Stomach (tissue), 9 donors: ENCODE results near the gene NLRP7. TPM values are rescaled to one million over a fixed set of nuclear protein-coding genes. Genes with fewer than 3 reads are reported as not detected.
"Not testable (repeated sequence)": the region's sequence is repeated elsewhere in the genome, so short reads cannot be mapped to it uniquely, and the experiment has no call there.

Experiments used
- DNase-seq, 2 donors: peaks; one replicate each; pipeline versions ENCODE4 v3.0.0 to v3.0.0-alpha.2; 2013 to 2019
- H3K27ac ChIP-seq, 5 donors: fragments of 200-600 bp in 4 of 5; sonication (generic) in 4 of 5; one replicate each; pipeline ENCODE4 v1.5.1; 2013 to 2019; ENCODE audit warnings: mild to moderate bottlenecking in 1 of 5, moderate library complexity in 1 of 5
- H3K27me3 ChIP-seq, 3 donors: fragments of 200-600 bp; sonication (generic); one replicate each; pipeline ENCODE4 v1.5.1; 2017 to 2019; ENCODE audit warnings: mixed run types in 1 of 3
- H3K36me3 ChIP-seq, 4 donors: fragments of 200-600 bp; sonication (generic); 1 replicate in 3 of 4; 2 replicates in 1 of 4; pipeline ENCODE4 v1.5.1; 2016 to 2019
- H3K4me1 ChIP-seq, 4 donors: fragments of 200-600 bp; sonication (generic); one replicate each; pipeline ENCODE4 v1.5.1; 2016 to 2019
- H3K4me3 ChIP-seq, 4 donors: fragments of 200-600 bp; sonication (generic) in 3 of 4; one replicate each; pipeline ENCODE4 v1.5.1; 2016 to 2019; ENCODE audit warnings: mild to moderate bottlenecking in 1 of 4
- H3K9me3 ChIP-seq, 4 donors: fragments of 200-600 bp; sonication (generic); one replicate each; pipeline ENCODE4 v1.5.1; 2016 to 2019
- EP300 ChIP-seq: sonication (generic); formaldehyde crosslinking; IDR thresholded peaks from one replicate; pipeline ENCODE4 v1.6.1; 2017; ENCODE audit warnings: antibody characterized with exemption
- POLR2A ChIP-seq, 4 donors: fragments of 450-650 bp; IDR thresholded peaks; one replicate each; pipeline ENCODE4 v1.6.1; 2016; ENCODE audit warnings: antibody characterized with exemption in 4 of 4, control low read depth in 2 of 4, mild to moderate bottlenecking in 1 of 4, moderate library complexity in 1 of 4
- POLR2AphosphoS5 ChIP-seq, 3 donors: sonication (generic); formaldehyde crosslinking; IDR thresholded peaks; one replicate each; pipeline ENCODE4 v1.6.1; 2016; ENCODE audit warnings: antibody characterized with exemption in 3 of 3
- WGBS, 5 donors: extraction: QIAGEN DNeasy Blood & Tissue Kit in 3 of 5; methylation state at CpG; one replicate each; pipeline versions ENCODE4 v1.1.5 to v1.1.7; 2013 to 2018; 5-methylcytosine and 5-hydroxymethylcytosine counted together
- intact Hi-C: fragments of 100-400 bp; cut with DNase I; formaldehyde crosslinking; loops from one replicate; pipeline ENCODE4 v1.15.1; 2023; ENCODE audit warnings: low total_unique reads
- polyA plus RNA-seq, 3 donors: library from polyadenylated mRNA; stranded (reverse); fragments of 200-250 nt; gene quantifications; one replicate each; pipeline ENCODE4 v1.2.3, GENCODE V29; 2013
- total RNA-seq, 5 donors: library from RNA; depleted of rRNA; stranded (reverse); fragments of >200 nt; gene quantifications; one replicate each; pipeline versions ENCODE4 v1.1.0 to v1.2.3, GENCODE V29; 2014 to 2016
- TF ChIP-seq, protein P1 (sequence below), 7 experiments: fragments of 450-650 bp in 4 of 7; fragments of 200-600 bp in 3 of 7; sonication (generic) in 3 of 7; IDR thresholded peaks; one replicate each; pipeline ENCODE4 v1.5.1; 2016 to 2019; ENCODE audit warnings: antibody characterized with exemption in 7 of 7, control low read depth in 2 of 7, mild to moderate bottlenecking in 1 of 7
- donor health status: healthy with polysubstance abuse.
- donor health status: Bipolar disorder and iron deficiency.
- donor health status: healthy.

NLRP7 gene
- total and polyA plus RNA-seq, 8 donors: not detected

DNA sequence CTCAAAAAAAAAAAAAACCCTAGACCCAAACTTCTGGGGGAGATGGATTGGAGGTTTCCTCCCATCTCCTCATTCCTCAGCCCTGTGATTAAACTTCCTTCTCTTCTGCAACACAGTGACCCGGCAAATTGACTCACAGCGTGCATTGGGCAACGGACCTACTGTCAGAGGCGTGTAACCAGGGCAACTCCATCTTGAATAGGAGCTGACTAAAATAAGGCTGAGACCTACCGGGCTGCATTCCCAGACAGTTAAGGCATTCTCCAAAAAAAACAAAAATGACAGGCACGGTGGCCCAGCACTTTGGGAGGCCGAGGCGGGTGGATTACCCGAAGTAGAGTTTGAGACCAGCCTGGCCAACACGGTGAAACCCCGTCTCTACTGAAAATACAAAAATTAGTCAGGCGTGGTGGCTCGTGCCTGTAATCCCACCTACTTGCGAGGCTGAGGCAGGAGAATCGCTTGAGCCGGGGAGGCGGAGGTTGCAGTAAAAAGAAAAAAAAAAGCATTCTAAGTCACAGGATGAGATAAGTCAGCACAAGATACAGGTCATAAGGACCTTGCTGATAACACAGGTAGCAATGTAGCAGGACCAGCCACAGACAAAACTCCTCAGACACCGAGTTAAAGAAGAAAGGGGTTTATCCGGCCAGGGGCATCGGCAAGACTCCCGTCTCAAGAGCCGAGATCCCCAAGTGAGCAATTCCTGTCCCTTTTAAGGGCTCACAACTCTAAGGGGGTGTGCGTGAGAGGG is 5.4 kb upstream of the NLRP7 start:
- H3K27ac ChIP-seq: no peak overlapping the region
- TF ChIP-seq EP300 (no peak), POLR2AphosphoS5 (IDR thresholded peaks at IDR 0.05) (no peak), POLR2A (IDR thresholded peaks at IDR 0.05) (no peak)
- TF ChIP-seq, protein P1, sequence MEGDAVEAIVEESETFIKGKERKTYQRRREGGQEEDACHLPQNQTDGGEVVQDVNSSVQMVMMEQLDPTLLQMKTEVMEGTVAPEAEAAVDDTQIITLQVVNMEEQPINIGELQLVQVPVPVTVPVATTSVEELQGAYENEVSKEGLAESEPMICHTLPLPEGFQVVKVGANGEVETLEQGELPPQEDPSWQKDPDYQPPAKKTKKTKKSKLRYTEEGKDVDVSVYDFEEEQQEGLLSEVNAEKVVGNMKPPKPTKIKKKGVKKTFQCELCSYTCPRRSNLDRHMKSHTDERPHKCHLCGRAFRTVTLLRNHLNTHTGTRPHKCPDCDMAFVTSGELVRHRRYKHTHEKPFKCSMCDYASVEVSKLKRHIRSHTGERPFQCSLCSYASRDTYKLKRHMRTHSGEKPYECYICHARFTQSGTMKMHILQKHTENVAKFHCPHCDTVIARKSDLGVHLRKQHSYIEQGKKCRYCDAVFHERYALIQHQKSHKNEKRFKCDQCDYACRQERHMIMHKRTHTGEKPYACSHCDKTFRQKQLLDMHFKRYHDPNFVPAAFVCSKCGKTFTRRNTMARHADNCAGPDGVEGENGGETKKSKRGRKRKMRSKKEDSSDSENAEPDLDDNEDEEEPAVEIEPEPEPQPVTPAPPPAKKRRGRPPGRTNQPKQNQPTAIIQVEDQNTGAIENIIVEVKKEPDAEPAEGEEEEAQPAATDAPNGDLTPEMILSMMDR (IDR thresholded peaks at IDR 0.05): no peak
- H3K9me3 ChIP-seq: no peaks in the 10 kb centered on the region
- no peak overlapping the region for H3K4me3 ChIP-seq
- no peak for DNase-seq
- intact Hi-C loops: no loop called here
- H3K36me3 ChIP-seq: no peaks in the 10 kb centered on the region
- no peaks in the 10 kb centered on the region for H3K4me1 ChIP-seq
- no peaks in the 10 kb centered on the region for H3K27me3 ChIP-seq
- WGBS, 5 donors: 73 to 86% (median 82%) methylated on average over 23 of the region's 23 CpGs

DNA sequence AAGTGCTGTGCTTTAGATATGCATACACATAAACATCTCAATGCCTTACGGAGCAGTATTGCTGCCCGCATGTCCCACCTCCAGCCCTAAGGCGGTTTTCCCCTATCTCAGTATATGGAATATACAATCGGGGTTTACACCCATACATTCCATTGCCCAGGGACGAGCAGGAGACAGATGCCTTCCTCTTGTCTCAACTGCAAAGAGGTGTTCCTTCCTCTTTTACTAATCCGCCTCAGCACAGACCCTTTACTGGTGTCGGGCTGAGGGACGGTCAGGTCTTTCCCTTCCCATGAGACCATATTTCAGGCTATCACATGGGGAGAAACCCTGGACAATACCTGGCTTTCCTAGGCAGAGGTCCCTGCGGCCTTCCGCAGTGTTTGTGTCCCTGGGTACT is 3.2 kb upstream of the NLRP7 start:
- 48 to 62% (median 56%) methylated on average over 6 to 10 of the region's 10 CpGs for WGBS, 5 donors
- H3K9me3 ChIP-seq, DNase-seq, H3K4me3 ChIP-seq, intact Hi-C loops, H3K36me3 ChIP-seq, H3K4me1 ChIP-seq, H3K27me3 ChIP-seq, H3K27ac ChIP-seq: not testable (repeated sequence)

DNA sequence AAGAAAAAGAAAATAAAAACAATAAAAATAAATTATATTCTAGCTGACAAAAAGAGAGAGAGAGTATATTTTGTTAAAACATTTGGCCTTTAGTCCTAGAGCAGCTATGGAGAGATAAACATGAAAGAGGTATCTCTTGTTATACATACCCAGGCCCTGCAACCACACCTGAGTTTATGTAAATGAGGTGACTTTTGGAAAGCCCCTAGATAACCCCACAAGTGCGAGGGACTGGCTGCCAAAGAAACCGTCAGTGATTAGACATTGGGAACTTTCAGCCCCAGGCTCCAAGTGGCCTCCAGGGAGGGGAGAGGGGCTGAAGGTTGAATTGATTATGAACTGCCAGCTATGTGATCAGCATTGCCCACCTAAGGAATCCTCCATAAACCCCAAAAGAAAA is 2.1 kb upstream of the NLRP7 start:
- no peaks in the 10 kb centered on the region for H3K27me3 ChIP-seq
- H3K4me1 ChIP-seq: no peaks in the 10 kb centered on the region
- WGBS, 5 donors: 14 to 59% (median 29%) methylated on average over 2 of the region's 2 CpGs
- H3K36me3 ChIP-seq: no peaks in the 10 kb centered on the region
- no peak overlapping the region for H3K4me3 ChIP-seq
- no peak for DNase-seq
- intact Hi-C loops: no loop called here
- TF ChIP-seq, protein P1 (IDR thresholded peaks at IDR 0.05): no peak
- TF ChIP-seq POLR2AphosphoS5 (IDR thresholded peaks at IDR 0.05) (no peak), POLR2A (IDR thresholded peaks at IDR 0.05) (no peak), EP300 (no peak)
- no peak overlapping the region for H3K27ac ChIP-seq
- no peaks in the 10 kb centered on the region for H3K9me3 ChIP-seq

DNA sequence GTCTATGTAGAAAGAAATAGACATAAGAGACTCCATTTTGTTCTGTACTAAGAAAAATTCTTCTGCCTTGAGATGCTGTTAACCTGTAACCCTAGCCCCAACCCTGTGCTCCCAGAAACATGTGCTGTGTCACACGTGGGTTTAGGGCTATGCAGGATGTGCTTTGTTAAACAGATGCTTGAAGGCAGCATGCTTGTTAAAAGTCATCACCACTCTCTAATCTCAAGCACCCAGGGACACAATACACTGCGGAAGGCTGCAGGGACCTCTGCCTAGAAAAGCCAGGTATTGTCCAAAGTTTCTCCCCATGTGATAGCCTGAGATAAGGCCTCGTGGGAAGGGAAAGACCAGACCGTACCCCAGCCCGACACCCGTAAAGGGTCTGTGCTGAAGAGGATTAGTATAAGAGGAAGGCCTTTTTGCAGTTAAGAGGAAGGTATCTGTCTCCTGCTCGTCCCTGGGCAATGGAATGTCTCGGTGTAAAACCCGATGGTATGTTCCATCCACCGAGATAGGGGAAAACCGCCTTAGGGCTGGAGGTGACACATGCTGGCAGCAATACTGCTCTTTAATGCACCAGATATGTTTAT is 3.5 kb downstream of the NLRP7 start:
- 42 to 59% (median 55%) methylated on average over 10 to 11 of the region's 11 CpGs for WGBS, 5 donors
- H3K36me3 ChIP-seq, DNase-seq, H3K27me3 ChIP-seq, H3K4me3 ChIP-seq, H3K27ac ChIP-seq, H3K9me3 ChIP-seq, intact Hi-C loops, H3K4me1 ChIP-seq: not testable (repeated sequence)

DNA sequence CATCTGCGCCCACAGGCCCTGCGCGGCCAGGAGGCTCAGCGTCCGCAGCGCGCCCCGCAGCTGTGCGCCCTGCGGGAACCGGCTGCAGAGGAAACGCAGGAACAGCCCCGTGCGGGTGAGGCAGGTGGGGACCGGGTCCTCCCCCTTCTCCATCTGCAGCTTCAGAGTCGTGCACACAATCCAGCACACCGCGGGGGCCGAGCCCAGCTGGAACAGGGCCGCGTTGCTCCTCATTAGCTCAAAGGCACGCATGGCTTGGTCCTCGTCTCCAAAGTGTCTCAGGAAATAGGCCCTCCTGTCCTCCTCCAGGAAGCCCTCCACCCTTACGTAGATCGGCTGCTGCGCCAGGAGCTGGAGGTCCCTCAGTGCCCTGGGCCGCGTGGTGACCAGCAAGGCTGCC is 7.8 kb downstream of the NLRP7 start:
- H3K9me3 ChIP-seq, H3K27ac ChIP-seq, H3K4me1 ChIP-seq, intact Hi-C loops, H3K36me3 ChIP-seq, H3K4me3 ChIP-seq, DNase-seq: not testable (repeated sequence)
- peaks cover 0 to 15% (median 0%) of the 10 kb centered on the region in 3 donors for H3K27me3 ChIP-seq
- WGBS, 5 donors: 68 to 75% (median 70%) methylated on average over 5 to 20 of the region's 28 CpGs

DNA sequence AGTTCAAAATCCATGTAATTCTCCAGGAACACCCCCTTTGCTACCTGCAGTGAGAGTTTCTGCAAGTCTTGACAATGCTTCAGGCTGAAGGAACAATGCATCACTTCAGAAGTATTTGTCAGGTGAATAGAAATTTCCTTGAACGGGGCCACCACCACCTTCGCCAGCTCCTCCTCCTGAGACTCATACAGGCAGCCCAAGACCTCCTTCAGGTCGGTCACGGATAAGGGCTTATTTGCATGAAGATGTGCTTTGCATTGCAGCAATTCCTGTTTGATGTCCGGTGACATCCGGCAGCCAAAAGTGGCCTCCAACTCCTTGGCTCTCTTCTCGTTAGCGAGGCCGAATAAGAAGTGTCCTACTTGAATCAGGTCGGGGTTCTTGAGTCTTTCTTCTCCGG is 8.4 kb downstream of the NLRP7 start:
- no peak for DNase-seq
- Histone ChIP-seq H3K27me3 (peaks cover 0 to 15% (median 0%) of the 10 kb centered on the region in 3 donors), H3K4me1 (no peaks in the 10 kb centered on the region), H3K9me3 (no peaks in the 10 kb centered on the region), H3K4me3 (no peak overlapping the region), H3K27ac (no peak overlapping the region), H3K36me3 (no peaks in the 10 kb centered on the region)
- no peak for TF ChIP-seq EP300
- no peak for TF ChIP-seq POLR2AphosphoS5 (IDR thresholded peaks at IDR 0.05)
- TF ChIP-seq POLR2A (IDR thresholded peaks at IDR 0.05): no peak
- intact Hi-C loops: no loop called here
- 73 to 76% (median 75%) methylated on average over 11 of the region's 11 CpGs for WGBS, 5 donors
